ENCODE results near the gene INAFM1. TPM values are rescaled to one million over a fixed set of nuclear protein-coding genes. Genes with fewer than 3 reads are reported as not detected.

The INAFM1 gene
- polyA plus RNA-seq, 1 experiment: 2.4 TPM

DNA sequence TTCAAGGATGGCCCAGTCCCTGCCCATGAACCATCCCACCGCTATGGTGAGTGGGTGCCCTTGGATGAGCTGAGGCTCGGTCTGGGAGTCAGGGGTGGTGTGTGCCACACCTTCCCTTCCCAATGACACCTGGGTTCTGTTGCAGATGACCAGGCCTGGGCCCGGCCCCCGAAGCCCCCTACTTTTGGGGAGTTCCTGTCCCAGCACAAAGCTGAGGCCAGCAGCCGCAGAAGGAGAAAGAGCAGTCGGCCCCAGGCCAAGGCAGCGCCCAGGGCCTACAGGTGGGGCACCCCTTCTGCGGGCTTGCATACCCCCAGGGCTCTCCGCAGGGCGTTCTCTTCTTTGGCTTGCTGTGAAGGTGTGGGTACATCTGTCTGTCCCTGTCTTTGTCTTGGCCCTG is 4.3 kb upstream of the INAFM1 start:
- H3K27me3 ChIP-seq (ENCODE audit: control insufficient read depth, insufficient read depth, low read length): no peaks in the 10 kb centered on the region
- no peak for DNase-seq (ENCODE audit: low read depth, low spot score)
- TF ChIP-seq, protein P1, sequence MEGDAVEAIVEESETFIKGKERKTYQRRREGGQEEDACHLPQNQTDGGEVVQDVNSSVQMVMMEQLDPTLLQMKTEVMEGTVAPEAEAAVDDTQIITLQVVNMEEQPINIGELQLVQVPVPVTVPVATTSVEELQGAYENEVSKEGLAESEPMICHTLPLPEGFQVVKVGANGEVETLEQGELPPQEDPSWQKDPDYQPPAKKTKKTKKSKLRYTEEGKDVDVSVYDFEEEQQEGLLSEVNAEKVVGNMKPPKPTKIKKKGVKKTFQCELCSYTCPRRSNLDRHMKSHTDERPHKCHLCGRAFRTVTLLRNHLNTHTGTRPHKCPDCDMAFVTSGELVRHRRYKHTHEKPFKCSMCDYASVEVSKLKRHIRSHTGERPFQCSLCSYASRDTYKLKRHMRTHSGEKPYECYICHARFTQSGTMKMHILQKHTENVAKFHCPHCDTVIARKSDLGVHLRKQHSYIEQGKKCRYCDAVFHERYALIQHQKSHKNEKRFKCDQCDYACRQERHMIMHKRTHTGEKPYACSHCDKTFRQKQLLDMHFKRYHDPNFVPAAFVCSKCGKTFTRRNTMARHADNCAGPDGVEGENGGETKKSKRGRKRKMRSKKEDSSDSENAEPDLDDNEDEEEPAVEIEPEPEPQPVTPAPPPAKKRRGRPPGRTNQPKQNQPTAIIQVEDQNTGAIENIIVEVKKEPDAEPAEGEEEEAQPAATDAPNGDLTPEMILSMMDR (IDR thresholded peaks at IDR 0.05; ENCODE audit: low read depth, low read length): no peak
- ChIA-PET CTCF (no interaction called here), POLR2A (interaction anchor here (2.7 kb wide), 1 partner anchor 14 kb away, joined by 9 read pairs; the partner anchor contains the start of gene CCDC9)
- H3K27ac ChIP-seq (ENCODE audit: low read depth, low read length): no peak overlapping the region
- H3K9me3 ChIP-seq (ENCODE audit: control insufficient read depth, insufficient read depth, low read length): no peaks in the 10 kb centered on the region; the same call in 1 of the 2 replicates
- H3K4me3 ChIP-seq (ENCODE audit: low read depth, low read length): no peak overlapping the region

DNA sequence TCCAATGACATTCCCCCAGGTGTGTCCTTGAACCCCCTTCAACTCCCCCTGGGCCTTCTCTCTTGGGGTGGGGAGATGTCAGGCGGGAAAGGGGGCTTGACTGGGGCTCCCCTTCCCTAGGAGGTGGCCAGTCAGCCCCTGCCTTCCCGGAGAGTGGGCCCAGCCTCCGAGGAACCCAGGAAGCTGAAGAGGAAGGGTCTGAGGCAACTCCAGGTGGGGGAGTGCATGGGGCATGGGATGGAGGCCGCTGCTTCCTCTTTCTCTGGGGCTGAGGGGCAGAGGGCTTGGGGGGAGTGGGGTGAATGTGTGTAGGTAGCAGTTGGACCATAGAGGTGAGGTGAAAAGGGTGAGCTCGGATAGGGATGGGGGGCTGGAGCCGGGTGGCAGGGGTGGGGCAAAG is 2.7 kb upstream of the INAFM1 start:
- POLR2A ChIA-PET: interaction anchor here (0.8 to 2.7 kb wide), 2 partner anchors 10 to 15 kb away, joined by 3 to 9 read pairs; partner anchors contain the start of gene CCDC9
- H3K27ac ChIP-seq (ENCODE audit: low read depth, low read length): no peak overlapping the region
- no peaks in the 10 kb centered on the region; the same call in 1 of the 2 replicates for H3K9me3 ChIP-seq (ENCODE audit: control insufficient read depth, insufficient read depth, low read length)
- no peak overlapping the region for H3K4me3 ChIP-seq (ENCODE audit: low read depth, low read length)
- no peaks in the 10 kb centered on the region for H3K27me3 ChIP-seq (ENCODE audit: control insufficient read depth, insufficient read depth, low read length)
- TF ChIP-seq, protein P1 (IDR thresholded peaks at IDR 0.05; ENCODE audit: low read depth, low read length): no peak
- no peak for DNase-seq (ENCODE audit: low read depth, low spot score)
- CTCF ChIA-PET: interaction anchor here (1.4 kb wide), 1 partner anchor 77 kb away, joined by 4 read pairs; no protein-coding TSS in a partner anchor

DNA sequence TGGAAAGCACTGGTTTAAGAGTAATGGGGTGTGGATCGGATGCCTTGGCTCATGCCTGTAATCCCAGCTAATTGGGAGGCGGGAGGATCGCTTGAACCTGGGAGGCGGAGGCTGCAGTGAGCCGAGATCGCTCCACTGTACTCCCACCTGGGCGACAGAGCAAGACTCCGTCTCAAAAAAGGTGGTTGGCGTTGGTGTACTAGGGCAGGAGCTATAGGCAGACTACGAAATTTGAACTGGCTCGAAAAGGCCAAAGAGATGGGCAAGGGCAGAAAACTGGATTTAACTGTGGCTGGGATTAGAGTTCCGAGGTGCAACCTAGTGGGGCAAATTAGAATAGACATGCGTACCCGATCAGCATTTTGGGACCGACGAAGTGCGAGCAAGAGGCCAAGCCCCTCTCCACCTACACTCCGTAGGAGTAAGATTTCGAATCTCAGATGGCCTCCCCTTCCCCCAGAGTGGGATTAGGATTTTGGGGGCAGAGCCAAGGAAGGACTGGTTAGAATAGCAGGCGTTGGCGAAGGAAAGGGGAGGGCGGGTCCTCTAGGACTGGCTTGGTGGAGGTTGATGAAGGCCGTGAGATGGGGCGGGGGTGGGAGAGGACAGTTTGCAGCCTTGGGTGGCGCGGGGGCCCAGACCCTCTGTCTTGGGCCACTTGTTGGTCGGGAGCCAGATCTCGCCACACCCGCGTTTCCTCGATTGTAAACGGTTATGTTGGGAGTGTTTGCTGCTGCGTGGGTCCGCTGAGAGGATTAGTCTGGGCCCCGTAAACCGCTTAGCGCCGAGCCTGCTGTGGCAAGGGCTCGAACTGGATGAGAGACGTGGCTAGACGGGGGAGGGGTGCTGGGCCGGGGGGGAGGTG is 2.0 kb upstream of the INAFM1 start:
- Histone ChIP-seq H3K27ac (ENCODE audit: low read depth, low read length) (peak overlapping the region; percentile 97), H3K9me3 (ENCODE audit: control insufficient read depth, insufficient read depth, low read length) (no peaks in the 10 kb centered on the region; the same call in 1 of the 2 replicates), H3K27me3 (ENCODE audit: control insufficient read depth, insufficient read depth, low read length) (no peaks in the 10 kb centered on the region), H3K4me3 (ENCODE audit: low read depth, low read length) (peak overlapping the region; percentile 76)
- DNase-seq (ENCODE audit: low read depth, low spot score): no peak
- TF ChIP-seq, protein P1 (IDR thresholded peaks at IDR 0.05; ENCODE audit: low read depth, low read length): no peak
- ChIA-PET POLR2A (interaction anchor here (0.6 to 2.7 kb wide), 3 partner anchors 10 to 22 kb away, joined by 3 to 9 read pairs (median 3); partner anchors contain the start of gene CCDC9), CTCF (interaction anchor here (1.4 kb wide), 1 partner anchor 76 kb away, joined by 4 read pairs; no protein-coding TSS in a partner anchor)

DNA sequence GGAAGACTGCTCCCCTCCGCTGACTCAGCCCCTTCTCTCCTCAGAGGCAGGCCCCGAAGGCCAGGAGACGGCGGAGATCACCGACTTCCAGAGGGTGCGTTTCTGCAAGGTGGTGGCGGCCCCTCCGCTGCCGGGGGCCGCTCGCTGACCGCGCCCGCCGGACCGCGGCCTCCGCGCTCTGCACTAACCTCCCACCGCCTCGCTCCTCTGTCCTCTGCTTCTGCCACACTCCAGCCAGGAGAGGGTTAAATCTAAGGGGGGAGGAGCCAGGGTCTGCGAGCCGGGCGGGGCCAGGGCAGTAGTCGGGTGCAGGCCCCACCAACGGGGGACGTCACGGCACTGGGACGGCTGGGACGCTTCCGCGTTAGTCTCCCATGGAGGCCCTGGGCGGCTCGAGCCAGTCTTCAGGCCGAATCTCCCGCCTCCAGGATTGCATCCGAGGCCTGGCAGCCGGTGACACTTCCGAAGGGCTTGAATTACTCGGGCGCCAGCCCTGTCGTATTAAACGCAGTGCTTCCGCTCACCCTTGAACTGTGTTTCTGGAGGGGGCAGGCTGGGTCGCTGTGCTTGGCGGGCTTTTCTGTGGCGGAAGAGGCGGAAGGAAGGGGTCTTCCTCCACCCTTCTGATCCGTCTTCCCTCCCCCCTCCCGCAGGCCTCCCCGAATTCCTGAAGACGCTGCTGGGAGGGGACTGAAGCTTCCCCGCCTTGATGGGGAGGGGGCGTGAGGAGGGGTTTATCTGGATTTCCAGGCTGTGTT is 1.2 kb upstream of the INAFM1 start:
- Histone ChIP-seq H3K4me3 (ENCODE audit: low read depth, low read length) (peak overlapping the region; percentile 76), H3K27ac (ENCODE audit: low read depth, low read length) (peak overlapping the region; percentile 97), H3K9me3 (ENCODE audit: control insufficient read depth, insufficient read depth, low read length) (no peaks in the 10 kb centered on the region; the same call in 1 of the 2 replicates), H3K27me3 (ENCODE audit: control insufficient read depth, insufficient read depth, low read length) (no peaks in the 10 kb centered on the region)
- CTCF ChIA-PET: interaction anchor here (0.6 to 1.1 kb wide), 3 partner anchors 12 to 1320 kb away, joined by 3 to 6 read pairs (median 4); no protein-coding TSS in a partner anchor
- TF ChIP-seq, protein P1 (IDR thresholded peaks at IDR 0.05; ENCODE audit: low read depth, low read length): no peak
- DNase-seq (ENCODE audit: low read depth, low spot score): peak; percentile 77
- POLR2A ChIA-PET: interaction anchor here (0.6 to 2.9 kb wide), 7 partner anchors 9 to 86 kb away, joined by 3 to 24 read pairs (median 5); partner anchors contain the start of gene CCDC9

All from AG04450 (cell line).